Urinary bladder (tissue), 4 donors: ENCODE results near the gene TBX10. TPM values are rescaled to one million over a fixed set of nuclear protein-coding genes. Genes with fewer than 3 reads are reported as not detected.
"Not testable (repeated sequence)": the region's sequence is repeated elsewhere in the genome, so short reads cannot be mapped to it uniquely, and the experiment has no call there.

ENCODE experiments used
- DNase-seq: peaks from one replicate; pipeline ENCODE4 v3.0.0-alpha.2; 2015; ENCODE audit errors: extremely low spot score
- H3K27ac ChIP-seq: one replicate; pipeline ENCODE4 v1.5.1; 2013; ENCODE audit warnings: low read depth, mild to moderate bottlenecking, moderate library complexity
- H3K36me3 ChIP-seq: one replicate; pipeline ENCODE4 v1.6.1; 2013; ENCODE audit warnings: mild to moderate bottlenecking, moderate library complexity; ENCODE audit not compliant: insufficient read depth
- H3K4me1 ChIP-seq: one replicate; pipeline ENCODE4 v1.6.1; 2013; ENCODE audit warnings: mild to moderate bottlenecking, moderate library complexity; ENCODE audit not compliant: insufficient read depth
- H3K4me3 ChIP-seq: one replicate; pipeline ENCODE4 v1.5.1; 2013; ENCODE audit warnings: low read depth, low read length
- WGBS: extraction: QIAGEN DNeasy Blood & Tissue Kit; methylation state at CpG from one replicate; pipeline ENCODE4 v1.1.7; 2013; 5-methylcytosine and 5-hydroxymethylcytosine counted together
- polyA plus RNA-seq: library from polyadenylated mRNA; stranded (reverse); fragments of 200-250 nt; gene quantifications from one replicate; pipeline ENCODE4 v1.2.3, GENCODE V29; 2013
- total RNA-seq: library from RNA; depleted of rRNA; stranded (reverse); fragments of >200 nt; gene quantifications from one replicate; pipeline ENCODE4 v1.2.3, GENCODE V29; 2014
- donor health status: healthy with polysubstance abuse.
- donor health status: healthy.

Gene TBX10
- total and polyA plus RNA-seq, 2 donors, result not detected

- H3K4me1 ChIP-seq, result no peaks in the 10 kb centered on the region
- no peak for DNase-seq
- no peaks in the 10 kb centered on the region for H3K36me3 ChIP-seq
- H3K27ac ChIP-seq, result no peak overlapping the region
- 69% methylated on average over 5 of the region's 5 CpGs for WGBS
- no peak overlapping the region for H3K4me3 ChIP-seq
Observed at GRCh38 chr11:67668192-67668551, 28.6 kb upstream of the TBX10 start.

DNA sequence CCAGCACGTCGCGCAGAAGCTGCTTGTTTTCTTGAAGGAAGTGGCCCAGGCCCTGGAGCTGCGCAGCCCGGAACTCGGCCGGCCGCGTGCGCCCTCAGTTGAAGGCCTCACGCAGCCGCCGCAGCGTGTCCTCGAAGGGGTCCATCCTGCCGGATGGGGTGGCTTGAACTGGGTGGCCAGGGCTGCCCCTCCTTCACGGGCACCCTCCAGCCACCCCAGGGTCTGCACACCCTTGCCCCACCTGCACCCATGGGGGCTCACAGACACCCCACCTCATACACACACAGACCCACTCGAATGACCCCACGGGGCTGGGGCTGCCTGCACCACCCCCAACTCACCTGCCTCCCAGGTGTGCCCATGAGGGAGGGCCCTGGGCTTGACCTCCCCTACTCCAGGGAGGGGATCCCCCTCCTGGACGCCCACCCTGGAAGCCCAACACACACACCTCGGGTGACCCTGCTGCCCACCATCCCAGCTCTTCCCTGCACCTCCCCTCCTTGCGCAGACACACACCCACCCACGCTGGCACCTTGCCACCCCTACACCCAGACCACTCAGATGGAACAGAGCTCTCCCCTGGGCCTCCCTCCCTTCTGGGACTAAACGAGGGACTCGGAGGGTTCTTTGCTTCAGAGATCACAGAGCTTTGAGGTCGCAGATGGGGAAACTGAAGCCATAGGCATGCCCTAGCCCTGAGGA, 28.1 kb upstream of the TBX10 start:
- Histone ChIP-seq H3K27ac (no peak overlapping the region), H3K4me1 (no peaks in the 10 kb centered on the region), H3K4me3 (no peak overlapping the region), H3K36me3 (no peaks in the 10 kb centered on the region)
- WGBS, result 80% methylated on average over 26 of the region's 26 CpGs
- DNase-seq, result no peak

GRCh38 chr11:67666676-67667489, 27.3 kb upstream of the TBX10 start:
- DNase-seq, result no peak
- Histone ChIP-seq H3K36me3 (no peaks in the 10 kb centered on the region), H3K4me3 (no peak overlapping the region), H3K4me1 (no peaks in the 10 kb centered on the region), H3K27ac (no peak overlapping the region)
- WGBS, result 75% methylated on average over 20 of the region's 20 CpGs

DNA sequence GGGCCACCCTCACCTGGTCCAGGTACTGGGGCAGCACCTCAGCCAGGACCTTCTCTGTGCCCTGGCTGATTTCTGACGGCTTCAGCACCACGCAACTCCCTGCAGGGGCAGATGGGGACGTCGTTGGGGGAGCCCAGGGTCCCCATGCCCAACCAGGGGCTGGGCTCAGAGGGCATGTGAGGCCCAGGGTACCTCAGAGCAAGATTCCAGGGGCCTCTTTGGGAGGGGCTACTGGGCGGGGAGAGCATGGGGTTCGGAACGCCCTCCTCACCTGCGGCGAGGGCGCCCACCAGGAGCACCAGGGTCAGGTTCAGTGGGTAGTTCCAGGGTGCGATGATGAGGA, 26.7 kb upstream of the TBX10 start:
- Histone ChIP-seq H3K4me1 (no peaks in the 10 kb centered on the region), H3K4me3 (no peak overlapping the region), H3K27ac (no peak overlapping the region), H3K36me3 (no peaks in the 10 kb centered on the region)
- DNase-seq, result no peak
- WGBS, result 89% methylated on average over 11 of the region's 11 CpGs

- no peak overlapping the region for H3K27ac ChIP-seq
- no peak overlapping the region for H3K4me3 ChIP-seq
- no peaks in the 10 kb centered on the region for H3K4me1 ChIP-seq
- 80% methylated on average over 24 of the region's 24 CpGs for WGBS
- H3K36me3 ChIP-seq, result no peaks in the 10 kb centered on the region
- DNase-seq, result no peak
Observed at GRCh38 chr11:67665541-67666302, 26.2 kb upstream of the TBX10 start.

GRCh38 chr11:67664696-67665540, 25.4 kb upstream of the TBX10 start:
- no peak for DNase-seq
- 89% methylated on average over 33 of the region's 33 CpGs for WGBS

DNA sequence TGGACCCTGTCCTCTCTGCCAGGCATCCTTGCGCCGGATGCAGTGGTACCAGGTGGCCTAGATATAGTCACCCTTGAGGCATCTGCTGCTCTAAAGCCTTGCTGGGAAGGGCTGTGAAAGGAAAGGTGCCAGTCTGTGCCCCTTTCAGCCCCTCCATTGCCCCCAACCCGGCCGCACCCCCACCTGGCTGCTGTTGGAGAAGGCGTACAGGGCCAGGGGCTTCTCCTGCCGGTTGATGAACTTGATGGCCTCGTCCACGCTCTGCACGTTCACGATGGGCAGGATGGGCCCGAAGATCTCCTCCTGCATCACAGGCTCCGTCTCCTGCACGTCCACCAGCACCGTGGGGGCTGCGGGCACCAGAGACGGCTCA, 24.6 kb upstream of the TBX10 start:
- H3K4me3 ChIP-seq, result no peak overlapping the region
- H3K4me1 ChIP-seq, result no peaks in the 10 kb centered on the region
- no peaks in the 10 kb centered on the region for H3K36me3 ChIP-seq
- 92% methylated on average over 16 of the region's 16 CpGs for WGBS
- no peak overlapping the region for H3K27ac ChIP-seq
- DNase-seq, result no peak

More at GRCh38 chr11:67664696-67665540, 25.4 kb upstream of the TBX10 start:
- Histone ChIP-seq H3K27ac (no peak overlapping the region), H3K4me1 (no peaks in the 10 kb centered on the region), H3K36me3 (no peaks in the 10 kb centered on the region), H3K4me3 (no peak overlapping the region)

- no peak for DNase-seq
- 93% methylated on average over 22 of the region's 22 CpGs for WGBS
- Histone ChIP-seq H3K4me3 (no peak overlapping the region), H3K36me3 (no peaks in the 10 kb centered on the region), H3K4me1 (no peaks in the 10 kb centered on the region), H3K27ac (no peak overlapping the region)
Observed at GRCh38 chr11:67663532-67664212, 24.1 kb upstream of the TBX10 start.

GRCh38 chr11:67662835-67663531, 23.4 kb upstream of the TBX10 start:
- no peak overlapping the region for H3K4me3 ChIP-seq
- DNase-seq, result no peak
- no peak overlapping the region for H3K27ac ChIP-seq
- no peaks in the 10 kb centered on the region for H3K36me3 ChIP-seq
- 82% methylated on average over 19 of the region's 19 CpGs for WGBS
- H3K4me1 ChIP-seq, result no peaks in the 10 kb centered on the region

GRCh38 chr11:67662142-67662834, 22.7 kb upstream of the TBX10 start:
- Histone ChIP-seq H3K4me3 (no peak overlapping the region), H3K27ac (no peak overlapping the region), H3K36me3 (no peaks in the 10 kb centered on the region), H3K4me1 (no peaks in the 10 kb centered on the region)
- DNase-seq, result no peak
- 80% methylated on average over 12 of the region's 12 CpGs for WGBS

- WGBS, result 70% methylated on average over 5 of the region's 5 CpGs
- H3K4me3 ChIP-seq, H3K27ac ChIP-seq, H3K36me3 ChIP-seq, H3K4me1 ChIP-seq, DNase-seq: not testable (repeated sequence)
Observed at GRCh38 chr11:67660752-67661151, 21.2 kb upstream of the TBX10 start.

GRCh38 chr11:67659651-67660165, 20.1 kb upstream of the TBX10 start:
- not testable (repeated sequence) for DNase-seq, H3K36me3 ChIP-seq, H3K4me3 ChIP-seq, H3K27ac ChIP-seq, H3K4me1 ChIP-seq
- 62% methylated on average over 5 of the region's 5 CpGs for WGBS
